K562 (cell line): ENCODE measurements around the gene DLL4. TPM values are rescaled to one million over a fixed set of nuclear protein-coding genes. Genes with fewer than 3 reads are reported as not detected.

Experiments used
- ARHGAP35 ChIP-seq: fragments of 450-650 bp; IDR thresholded peaks from 2 replicates; pipeline ENCODE4 v1.6.1; 2018; ENCODE audit not compliant: partially characterized antibody
- DDX20 ChIP-seq: fragments of 450-650 bp; IDR thresholded peaks from 2 replicates; pipeline ENCODE4 v1.6.1; 2016; ENCODE audit warnings: missing genetic modification characterization, low read depth, mild to moderate bottlenecking, missing compliant biosample characterization, moderate library complexity
- ETV5 ChIP-seq: sonication (generic); formaldehyde crosslinking; IDR thresholded peaks from 2 replicates; pipeline ENCODE4 v1.4.0; 2020; ENCODE audit warnings: low read depth, mild to moderate bottlenecking, missing genetic modification reagents
- FOXP1 ChIP-seq: sonication (generic); formaldehyde crosslinking; IDR thresholded peaks from 2 replicates; pipeline ENCODE4 v1.8.0; 2022; ENCODE audit warnings: mild to moderate bottlenecking, missing genetic modification reagents
- ILF3 ChIP-seq: fragments of 450-650 bp; IDR thresholded peaks from 2 replicates; pipeline ENCODE4 v1.6.1; 2018; ENCODE audit warnings: antibody characterized with exemption, mild to moderate bottlenecking, moderate library complexity, borderline replicate concordance
- IRF2 ChIP-seq: sonication (generic); formaldehyde crosslinking; IDR thresholded peaks from 2 replicates; pipeline ENCODE4 v1.8.1; 2022; ENCODE audit warnings: mild to moderate bottlenecking, missing genetic modification reagents
- MEF2A ChIP-seq: IDR thresholded peaks from 2 replicates; pipeline ENCODE4 v1.6.1; 2011; ENCODE audit warnings: low read depth, mild to moderate bottlenecking, low read length, moderate library complexity; ENCODE audit not compliant: control insufficient read depth
- MEF2D ChIP-seq: conservative IDR thresholded peaks from 2 replicates; pipeline ENCODE4 v1.6.1; 2016; ENCODE audit warnings: low read depth, missing genetic modification characterization, missing compliant biosample characterization
- NR2C1 ChIP-seq, 2 experiments: fragments of 450-650 bp; IDR thresholded peaks; 2 replicates each; pipeline ENCODE4 v1.6.1; 2017; ENCODE audit warnings: mild to moderate bottlenecking in 2 of 2, antibody characterized with exemption in 1 of 2, inconsistent platforms in 1 of 2, missing compliant biosample characterization in 1 of 2, missing genetic modification characterization in 1 of 2
- RBFOX2 ChIP-seq: fragments of 200-400 bp; formaldehyde crosslinking; IDR thresholded peaks from 2 replicates; pipeline ENCODE4 v1.6.1; 2017; ENCODE audit warnings: low read depth, mild to moderate bottlenecking, low read length, moderate library complexity
- SAFB ChIP-seq: fragments of 200-400 bp; formaldehyde crosslinking; IDR thresholded peaks from 2 replicates; pipeline ENCODE4 v1.6.1; 2017; ENCODE audit warnings: low read depth, low read length, borderline replicate concordance
- SMARCB1 ChIP-seq: IDR thresholded peaks from 2 replicates; pipeline ENCODE4 v1.6.1; 2011; ENCODE audit warnings: improper control_type of control experiment, low read depth; ENCODE audit not compliant: insufficient read length
- SUPT5H ChIP-seq: fragments of 450-650 bp; IDR thresholded peaks from 2 replicates; pipeline ENCODE4 v1.6.1; 2016
- TEAD2 ChIP-seq: fragments of 450-650 bp; IDR thresholded peaks from 2 replicates; pipeline ENCODE4 v1.6.1; 2016; ENCODE audit warnings: missing genetic modification characterization, control low read depth, missing compliant biosample characterization
- TFAM ChIP-seq: fragments of 250-450 bp; sonication (Bioruptor Pico); conservative IDR thresholded peaks from 2 replicates; pipeline ENCODE4 v1.5.0; 2021; ENCODE audit warnings: mild to moderate bottlenecking, moderate library complexity
- TSC22D4 ChIP-seq: fragments of 450-650 bp; IDR thresholded peaks from 2 replicates; pipeline ENCODE4 v1.6.1; 2016; ENCODE audit warnings: missing genetic modification characterization, missing biosample characterization, control low read depth
- ZNF133 ChIP-seq: fragments of 250-450 bp; sonication (Bioruptor Pico); IDR thresholded peaks from 2 replicates; pipeline ENCODE4 v1.4.0; 2020; ENCODE audit warnings: mild to moderate bottlenecking
- ZNF316 ChIP-seq: fragments of 450-650 bp; IDR thresholded peaks from 2 replicates; pipeline ENCODE4 v1.6.1; 2016
- ZNF584 ChIP-seq: fragments of 200-800 bp; sonication (Bioruptor generic); IDR thresholded peaks from 2 replicates; pipeline ENCODE4 v1.6.1; 2016; ENCODE audit warnings: low read depth, mild to moderate bottlenecking, missing genetic modification characterization, missing compliant biosample characterization
- ZNF644 ChIP-seq: fragments of 200-800 bp; sonication (Bioruptor generic); IDR thresholded peaks from 2 replicates; pipeline ENCODE4 v1.6.1; 2016; ENCODE audit warnings: low read depth, missing genetic modification characterization, missing compliant biosample characterization
- polyA plus RNA-seq, 8 experiments: library from polyadenylated mRNA; depleted of rRNA in 4 of 8; stranded (reverse) in 5 of 8; unstranded in 3 of 8; fragments of >200 nt; fragmentation: Nextera tagmentation in 2 of 8; fragmentation: Illumina TruSeq in 1 of 8; extraction: Ambion mirVana in 2 of 8; extraction: Trizol in 1 of 8; gene quantifications; 2 replicates each; pipeline versions ENCODE4 v1.2.1 to v1.2.3, GENCODE V29; 2011 to 2014; ENCODE audit warnings: inconsistent platforms in 1 of 8, missing spikeins in 1 of 8
- total RNA-seq, 7 experiments: library from RNA; depleted of rRNA in 6 of 7; stranded (reverse); fragments of >200 nt in 6 of 7; fragmentation: Illumina TruSeq in 2 of 7; extraction: Trizol in 2 of 7; gene quantifications; 2 replicates each; pipeline versions ENCODE4 v1.2.1 to v1.2.3, GENCODE V29; 2011 to 2021; ENCODE audit warnings: low replicate concordance in 1 of 7
- TF ChIP-seq, protein P1 (sequence below): fragments of 450-650 bp; formaldehyde crosslinking; IDR thresholded peaks from 2 replicates; pipeline ENCODE4 v1.4.0; 2020; ENCODE audit warnings: mild to moderate bottlenecking, moderate library complexity
- TF ChIP-seq, protein P2 (sequence below): fragments of 250-450 bp; sonication (Bioruptor Pico); IDR thresholded peaks from 2 replicates; pipeline ENCODE4 v1.5.0; 2021
- TF ChIP-seq, protein P3 (sequence below): sonication (generic); formaldehyde crosslinking; IDR thresholded peaks from 2 replicates; pipeline ENCODE4 v1.8.0; 2022; ENCODE audit warnings: missing genetic modification reagents, mild to moderate bottlenecking, borderline replicate concordance

DLL4 gene
- total and polyA plus RNA-seq, 9 of the 15 experiments (the other 6 are each of a cell fraction or from before 2014, with no cell fraction given) = 0.04 to 1.1 (median 0.41) TPM; not detected in 1

DNA sequence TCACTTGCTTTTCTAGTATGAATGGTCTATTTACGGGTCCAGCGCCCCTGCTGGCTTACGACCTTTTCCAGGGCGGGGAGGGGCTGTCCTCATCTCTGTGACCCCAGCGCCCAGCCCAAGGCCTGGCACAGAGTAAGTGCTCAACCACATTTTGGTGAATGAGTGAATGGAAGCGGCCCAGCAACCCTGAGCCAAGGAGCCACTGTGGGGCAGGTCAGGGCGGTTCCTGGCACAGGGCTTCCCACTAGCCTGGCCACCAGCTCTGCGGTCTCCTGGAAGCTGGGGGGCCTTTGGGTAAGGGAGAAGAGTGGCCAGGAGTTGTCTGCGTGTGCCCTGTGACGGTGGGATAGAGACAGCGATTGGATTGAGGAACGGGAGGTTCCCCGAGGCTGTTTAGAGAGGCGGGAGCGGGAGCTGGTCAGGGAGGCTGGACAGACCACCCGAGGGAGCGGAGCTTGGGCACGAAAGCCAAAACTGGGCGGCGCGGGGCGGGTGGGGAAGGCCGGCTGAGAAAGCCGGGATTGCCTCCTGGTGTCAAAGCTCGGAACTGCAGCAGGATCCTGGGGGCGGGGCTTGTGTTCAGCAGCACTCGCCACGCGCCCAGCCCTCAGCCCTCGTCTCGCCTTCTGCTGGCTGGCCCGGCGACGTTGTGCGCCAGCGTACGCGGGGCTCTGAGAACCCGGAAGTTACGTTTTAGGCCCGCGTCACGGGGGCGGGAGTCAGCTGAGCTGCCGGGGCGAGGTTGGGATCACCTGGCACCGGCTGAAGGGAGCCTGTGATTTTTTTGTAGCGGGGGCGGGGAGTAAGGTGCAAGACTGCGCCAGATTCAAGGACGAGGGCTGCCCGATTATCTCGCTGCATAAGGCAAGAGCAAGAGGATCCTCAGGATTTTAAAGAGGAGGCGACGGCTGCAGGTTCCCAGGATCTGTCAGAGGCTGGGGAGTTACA lies 35.1 kb upstream of the DLL4 start, which contains the start of gene VPS18 (continued):
- TF ChIP-seq ZNF584 (0 out of 2 replicates have a peak, but pooled peaks have one; percentile 31), ZNF133 (CRISPR knock-in tag) (no peak), MEF2D (tag) (no peak), TSC22D4 (no peak), ARHGAP35 (no peak), NR2C1 (IDR thresholded peaks at IDR 0.05) (no peak; the same call in 1 of the 2 replicates), NR2C1 (tag; IDR thresholded peaks at IDR 0.05) (no peak), TEAD2 (no peak), IRF2 (CRISPR knock-in tag) (no peak), SMARCB1 (no peak), MEF2A (no peak), ZNF316 (no peak), SAFB (no peak), FOXP1 (CRISPR knock-in tag) (no peak), SUPT5H (peak; percentile 68; the same call in 1 of the 2 replicates), TFAM (CRISPR knock-in tag) (no peak), ETV5 (CRISPR knock-in tag) (no peak), ILF3 (no peak), RBFOX2 (peak; percentile 80), ZNF644 (no peak), DDX20 (tag) (no peak)
- TF ChIP-seq, protein P1, sequence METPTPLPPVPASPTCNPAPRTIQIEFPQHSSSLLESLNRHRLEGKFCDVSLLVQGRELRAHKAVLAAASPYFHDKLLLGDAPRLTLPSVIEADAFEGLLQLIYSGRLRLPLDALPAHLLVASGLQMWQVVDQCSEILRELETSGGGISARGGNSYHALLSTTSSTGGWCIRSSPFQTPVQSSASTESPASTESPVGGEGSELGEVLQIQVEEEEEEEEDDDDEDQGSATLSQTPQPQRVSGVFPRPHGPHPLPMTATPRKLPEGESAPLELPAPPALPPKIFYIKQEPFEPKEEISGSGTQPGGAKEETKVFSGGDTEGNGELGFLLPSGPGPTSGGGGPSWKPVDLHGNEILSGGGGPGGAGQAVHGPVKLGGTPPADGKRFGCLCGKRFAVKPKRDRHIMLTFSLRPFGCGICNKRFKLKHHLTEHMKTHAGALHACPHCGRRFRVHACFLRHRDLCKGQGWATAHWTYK (CRISPR knock-in tag) = no peak
- TF ChIP-seq, protein P2, sequence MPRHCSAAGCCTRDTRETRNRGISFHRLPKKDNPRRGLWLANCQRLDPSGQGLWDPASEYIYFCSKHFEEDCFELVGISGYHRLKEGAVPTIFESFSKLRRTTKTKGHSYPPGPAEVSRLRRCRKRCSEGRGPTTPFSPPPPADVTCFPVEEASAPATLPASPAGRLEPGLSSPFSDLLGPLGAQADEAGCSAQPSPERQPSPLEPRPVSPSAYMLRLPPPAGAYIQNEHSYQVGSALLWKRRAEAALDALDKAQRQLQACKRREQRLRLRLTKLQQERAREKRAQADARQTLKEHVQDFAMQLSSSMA (CRISPR knock-in tag) = no peak
- TF ChIP-seq, protein P3, sequence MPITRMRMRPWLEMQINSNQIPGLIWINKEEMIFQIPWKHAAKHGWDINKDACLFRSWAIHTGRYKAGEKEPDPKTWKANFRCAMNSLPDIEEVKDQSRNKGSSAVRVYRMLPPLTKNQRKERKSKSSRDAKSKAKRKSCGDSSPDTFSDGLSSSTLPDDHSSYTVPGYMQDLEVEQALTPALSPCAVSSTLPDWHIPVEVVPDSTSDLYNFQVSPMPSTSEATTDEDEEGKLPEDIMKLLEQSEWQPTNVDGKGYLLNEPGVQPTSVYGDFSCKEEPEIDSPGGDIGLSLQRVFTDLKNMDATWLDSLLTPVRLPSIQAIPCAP = no peak
